Spleen (tissue), 7 donors: ENCODE data around the gene PIGH.

Source experiments
- CTCF ChIP-seq, 11 experiments: fragments of 200-600 bp in 7 of 11; fragments of 450-650 bp in 4 of 11; sonication (generic) in 4 of 11; IDR thresholded peaks in 8 of 11; conservative IDR thresholded peaks in 3 of 11; 1 replicate in 7 of 11; 2 replicates in 4 of 11; pipeline versions ENCODE4 v1.4.0 to v1.8.0; 2016 to 2021; ENCODE audit warnings: antibody characterized with exemption in 11 of 11, inconsistent platforms in 4 of 11, mild to moderate bottlenecking in 1 of 11
- POLR2A ChIP-seq, 3 donors: fragments of 450-650 bp; IDR thresholded peaks; one replicate each; pipeline ENCODE4 v1.5.1; 2017; ENCODE audit warnings: antibody characterized with exemption in 3 of 3, mild to moderate bottlenecking in 1 of 3
- POLR2AphosphoS5 ChIP-seq, 3 donors: sonication (generic); formaldehyde crosslinking; IDR thresholded peaks; one replicate each; pipeline ENCODE4 v1.5.1; 2017; ENCODE audit warnings: antibody characterized with exemption in 3 of 3
- donor health status: DM: no; HTN: no; CAD: no; lungs with moderate emphysema.
- donor health status: DM: no; HTN: no; CAD: no.
- donor health status: DM: no; HTN: no; CAD: no.

GRCh38 chr14:67577909-67578749 lies 21.9 kb downstream of the PIGH start:
- TF ChIP-seq POLR2A (IDR thresholded peaks at IDR 0.05), result no peak
- no peak for TF ChIP-seq CTCF (IDR thresholded peaks at IDR 0.05 in 8 of 11, conservative IDR thresholded peaks at IDR 0.05 in 3 of 11)
- TF ChIP-seq POLR2AphosphoS5 (IDR thresholded peaks at IDR 0.05), result no peak
